Vagina (tissue), 2 donors: ENCODE results near the gene KRT13. TPM values are rescaled to one million over a fixed set of nuclear protein-coding genes. Genes with fewer than 3 reads are reported as not detected.

Source experiments
- DNase-seq, 2 donors: peaks; one replicate each; pipeline ENCODE4 v3.0.0-alpha.2; 2017; ENCODE audit errors: extremely low spot score in 2 of 2
- H3K27ac ChIP-seq: fragments of 200-600 bp; sonication (generic); one replicate; pipeline ENCODE4 v1.5.1; 2019
- H3K27me3 ChIP-seq: fragments of 200-600 bp; sonication (generic); one replicate; pipeline ENCODE4 v1.5.1; 2019
- H3K36me3 ChIP-seq, 2 donors: fragments of 200-600 bp; sonication (generic); one replicate each; pipeline ENCODE4 v1.5.1; 2017 to 2019
- H3K4me1 ChIP-seq: fragments of 200-600 bp; sonication (generic); one replicate; pipeline ENCODE4 v1.5.1; 2019
- H3K4me3 ChIP-seq, 2 donors: fragments of 200-600 bp; sonication (generic); 1 replicate in 1 of 2; 2 replicates in 1 of 2; pipeline ENCODE4 v1.5.1; 2016 to 2019
- H3K9me3 ChIP-seq: fragments of 200-600 bp; sonication (generic); one replicate; pipeline ENCODE4 v1.5.1; 2019
- CTCF ChIP-seq, 3 experiments: fragments of 450-650 bp in 2 of 3; fragments of 200-600 bp in 1 of 3; sonication (generic) in 1 of 3; IDR thresholded peaks; one replicate each; pipeline ENCODE4 v1.5.1; 2017 to 2019; ENCODE audit warnings: antibody characterized with exemption in 3 of 3, mild to moderate bottlenecking in 2 of 3, moderate library complexity in 2 of 3
- POLR2A ChIP-seq, 2 donors: fragments of 450-650 bp; IDR thresholded peaks; one replicate each; pipeline ENCODE4 v1.6.1; 2017; ENCODE audit warnings: antibody characterized with exemption in 2 of 2, mild to moderate bottlenecking in 2 of 2, moderate library complexity in 2 of 2
- POLR2AphosphoS5 ChIP-seq, 2 donors: sonication (generic); formaldehyde crosslinking; IDR thresholded peaks; one replicate each; pipeline ENCODE4 v1.9.0; 2017; ENCODE audit warnings: antibody characterized with exemption in 2 of 2, mild to moderate bottlenecking in 2 of 2, low read depth in 1 of 2; ENCODE audit not compliant: insufficient read depth in 1 of 2
- intact Hi-C: fragments of 100-400 bp; cut with DNase I; formaldehyde crosslinking; loops from one replicate; pipeline ENCODE4 v1.15.1; 2023
- total RNA-seq: library from RNA; depleted of rRNA; stranded (reverse); fragments of >200 nt; gene quantifications from one replicate; pipeline ENCODE4 v1.2.3, GENCODE V29; 2016

Gene KRT13
- total RNA-seq, 1 donor from 2014 or later: 10,968 TPM

- no peak overlapping the region for H3K4me3 ChIP-seq
- peak overlapping the region; percentile 63 for H3K27ac ChIP-seq
- no peaks in the 10 kb centered on the region for H3K36me3 ChIP-seq
- no peaks in the 10 kb centered on the region for H3K27me3 ChIP-seq
- H3K4me1 ChIP-seq: peaks cover 30% of the 10 kb centered on the region
- H3K9me3 ChIP-seq: no peaks in the 10 kb centered on the region
- intact Hi-C loops: no loop called here
- TF ChIP-seq POLR2AphosphoS5 (IDR thresholded peaks at IDR 0.05; ENCODE audit: insufficient read depth in 1 of 2, low read depth in 1 of 2) (no peak), POLR2A (IDR thresholded peaks at IDR 0.05) (no peak), CTCF (IDR thresholded peaks at IDR 0.05) (no peak)
- DNase-seq: no peak
These were observed 676 bp upstream of the KRT13 start for GRCh38 chr17:41505809-41506767.

- Histone ChIP-seq H3K4me1 (peaks cover 38% of the 10 kb centered on the region), H3K9me3 (no peaks in the 10 kb centered on the region), H3K27ac (peak overlapping the region; percentile 47), H3K27me3 (no peaks in the 10 kb centered on the region), H3K36me3 (no peaks in the 10 kb centered on the region), H3K4me3 (peak overlapping the region in 1 of 2 donors; percentile 30)
- intact Hi-C loops: no loop called here
- no peak for DNase-seq
- no peak for TF ChIP-seq CTCF (IDR thresholded peaks at IDR 0.05)
- TF ChIP-seq POLR2A (IDR thresholded peaks at IDR 0.05): no peak
- no peak for TF ChIP-seq POLR2AphosphoS5 (IDR thresholded peaks at IDR 0.05; ENCODE audit: insufficient read depth in 1 of 2, low read depth in 1 of 2)
These were observed 1.0 kb downstream of the KRT13 start for GRCh38 chr17:41504246-41504977.

- Histone ChIP-seq H3K4me1 (peaks cover 36% of the 10 kb centered on the region), H3K27me3 (no peaks in the 10 kb centered on the region), H3K4me3 (peak overlapping the region in 1 of 2 donors; percentile 30), H3K36me3 (no peaks in the 10 kb centered on the region), H3K9me3 (no peaks in the 10 kb centered on the region), H3K27ac (peak overlapping the region; percentile 47)
- TF ChIP-seq POLR2A (IDR thresholded peaks at IDR 0.05): no peak
- TF ChIP-seq CTCF (IDR thresholded peaks at IDR 0.05): no peak
- DNase-seq: no peak
- intact Hi-C loops: no loop called here
These were observed 2.2 kb downstream of the KRT13 start for GRCh38 chr17:41503202-41503601.

GRCh38 chr17:41500131-41500911 lies 5.1 kb downstream of the KRT13 start:
- no peak overlapping the region for H3K4me3 ChIP-seq
- H3K9me3 ChIP-seq: no peaks in the 10 kb centered on the region
- no peak for DNase-seq
- TF ChIP-seq CTCF (IDR thresholded peaks at IDR 0.05): no peak
- TF ChIP-seq POLR2AphosphoS5 (IDR thresholded peaks at IDR 0.05; ENCODE audit: insufficient read depth in 1 of 2, low read depth in 1 of 2): no peak
- no peak for TF ChIP-seq POLR2A (IDR thresholded peaks at IDR 0.05)
- no peaks in the 10 kb centered on the region for H3K27me3 ChIP-seq
- H3K4me1 ChIP-seq: peaks cover 37% of the 10 kb centered on the region
- H3K36me3 ChIP-seq: no peaks in the 10 kb centered on the region
- intact Hi-C loops: no loop called here
- no peak overlapping the region for H3K27ac ChIP-seq
